GM19438 (cell line): ENCODE data around the gene R3HDM2.
"Not testable (repeated sequence)": the region's sequence is repeated elsewhere in the genome, so short reads cannot be mapped to it uniquely, and the experiment has no call there.

Experiments used
- ATAC-seq: cut with Tn5 transposase; IDR thresholded peaks from one replicate; pipeline ENCODE4 v1.9.1; 2021; ENCODE audit warnings: low read depth; ENCODE audit not compliant: unreplicated experiment

Gene R3HDM2

GRCh38 chr12:57340104-57340503 is 90.7 kb downstream of the R3HDM2 start:
- no peak for ATAC-seq

- not testable (repeated sequence) for ATAC-seq
Observed at GRCh38 chr12:57336299-57336698, 94.5 kb downstream of the R3HDM2 start.

- ATAC-seq: no peak
Observed at GRCh38 chr12:57334219-57334618, 96.6 kb downstream of the R3HDM2 start.

- no peak for ATAC-seq
Observed at GRCh38 chr12:57332646-57333312, 98.1 kb downstream of the R3HDM2 start.

GRCh38 chr12:57330992-57331391 is 99.9 kb downstream of the R3HDM2 start:
- ATAC-seq: no peak

GRCh38 chr12:57329219-57329618 is 101.6 kb downstream of the R3HDM2 start:
- ATAC-seq: no peak

GRCh38 chr12:57325395-57325794 is 105.4 kb downstream of the R3HDM2 start:
- no peak for ATAC-seq

- no peak for ATAC-seq
Observed at GRCh38 chr12:57323416-57323815, 107.4 kb downstream of the R3HDM2 start.

GRCh38 chr12:57320639-57321038 is 110.2 kb downstream of the R3HDM2 start:
- ATAC-seq: no peak

- no peak for ATAC-seq
Observed at GRCh38 chr12:57319678-57320469, 111.0 kb downstream of the R3HDM2 start.

- ATAC-seq: no peak
Observed at GRCh38 chr12:57315681-57316080, 115.2 kb downstream of the R3HDM2 start.

GRCh38 chr12:57312287-57312686 is 118.6 kb downstream of the R3HDM2 start:
- not testable (repeated sequence) for ATAC-seq

- ATAC-seq: no peak
Observed at GRCh38 chr12:57309420-57309819, 121.4 kb downstream of the R3HDM2 start.

GRCh38 chr12:57300961-57301584 is 129.8 kb downstream of the R3HDM2 start:
- ATAC-seq: no peak

GRCh38 chr12:57299514-57300016 is 131.3 kb downstream of the R3HDM2 start:
- no peak for ATAC-seq

GRCh38 chr12:57296291-57296690 is 134.6 kb downstream of the R3HDM2 start:
- ATAC-seq: no peak

GRCh38 chr12:57282073-57282472 is 148.8 kb downstream of the R3HDM2 start:
- not testable (repeated sequence) for ATAC-seq

GRCh38 chr12:57280211-57281062 is 150.4 kb downstream of the R3HDM2 start:
- peak; percentile 88 for ATAC-seq

- ATAC-seq: no peak
Observed at GRCh38 chr12:57278465-57279381, 152.1 kb downstream of the R3HDM2 start.
